ENCODE data around the gene FLRT2.

- no peak for TF ChIP-seq POLR2AphosphoS2 (conservative IDR thresholded peaks at IDR 0.05; ENCODE audit: low read length)
- no peak for TF ChIP-seq MYC (IDR thresholded peaks at IDR 0.05; ENCODE audit: borderline replicate concordance, low read length)
- TF ChIP-seq CTCF (IDR thresholded peaks at IDR 0.05): no peak
- no peak for TF ChIP-seq ZNF302 (CRISPR knock-in tag; IDR thresholded peaks at IDR 0.05)
- no peak for TF ChIP-seq JUN (IDR thresholded peaks at IDR 0.05)
- TF ChIP-seq MAFK (IDR thresholded peaks at IDR 0.05; ENCODE audit: partially characterized antibody): peak; percentile 42
- TF ChIP-seq RCOR1 (IDR thresholded peaks at IDR 0.05; ENCODE audit: low read depth, low read length): no peak
- no peak for TF ChIP-seq POLR2A (IDR thresholded peaks at IDR 0.05; ENCODE audit: low read length)
- TF ChIP-seq ZFP36 (IDR thresholded peaks at IDR 0.05; ENCODE audit: borderline replicate concordance, partially characterized antibody): no peak
These were observed 46.3 kb upstream of the FLRT2 start for GRCh38 chr14:85483652-85484051.
